Fibroblast of lung (primary cell): ENCODE data around the gene RAPGEF5. TPM values are rescaled to one million over a fixed set of nuclear protein-coding genes. Genes with fewer than 3 reads are reported as not detected.

ENCODE experiments used
- DNase-seq, 2 donors: peaks; one replicate each; pipeline versions ENCODE4 v3.0.0 to v3.0.0-alpha.2; 2010; ENCODE audit warnings: low read depth in 2 of 2
- H2AFZ ChIP-seq: 2 replicates; pipeline ENCODE4 v1.5.1; 2012; ENCODE audit warnings: low read length, control low read depth, inconsistent platforms
- H3K27ac ChIP-seq: 2 replicates; pipeline ENCODE4 v1.5.1; 2011; ENCODE audit warnings: low read length, control low read depth; ENCODE audit not compliant: insufficient read depth
- H3K27me3 ChIP-seq: 2 replicates; pipeline ENCODE4 v1.5.1; 2011; ENCODE audit warnings: mild to moderate bottlenecking, low read length; ENCODE audit not compliant: control insufficient read depth, insufficient read depth
- H3K36me3 ChIP-seq: 2 replicates; pipeline ENCODE4 v1.5.1; 2011; ENCODE audit warnings: low read length; ENCODE audit not compliant: control insufficient read depth, insufficient read depth
- H3K4me1 ChIP-seq: 2 replicates; pipeline ENCODE4 v1.5.1; 2011; ENCODE audit warnings: low read length; ENCODE audit not compliant: control insufficient read depth, insufficient read depth; ENCODE audit errors: extremely low read depth
- H3K4me2 ChIP-seq: 2 replicates; pipeline ENCODE4 v1.5.1; 2011; ENCODE audit warnings: low read length, control low read depth; ENCODE audit not compliant: insufficient read depth; ENCODE audit errors: extremely low read depth
- H3K4me3 ChIP-seq, 4 experiments: fragments of 200-600 bp in 1 of 4; sonication (generic) in 1 of 4; replicated peaks in 1 of 4; 2 replicates each; pipeline ENCODE4 v1.5.1; 2011 to 2016; ENCODE audit warnings: low read length in 4 of 4, low read depth in 3 of 4, mild to moderate bottlenecking in 3 of 4, control low read depth in 2 of 4, inconsistent platforms in 1 of 4, mixed read lengths in 1 of 4; ENCODE audit not compliant: insufficient read depth in 1 of 4; ENCODE audit errors: control extremely low read depth in 1 of 4
- H3K79me2 ChIP-seq: 2 replicates; pipeline ENCODE4 v1.5.1; 2012; ENCODE audit warnings: mild to moderate bottlenecking, low read length, inconsistent platforms; ENCODE audit not compliant: control insufficient read depth, insufficient read depth
- H3K9ac ChIP-seq: 2 replicates; pipeline ENCODE4 v1.5.1; 2011; ENCODE audit warnings: mild to moderate bottlenecking, low read length, control low read depth; ENCODE audit not compliant: insufficient read depth
- H3K9me3 ChIP-seq: 2 replicates; pipeline ENCODE4 v1.5.1; 2012; ENCODE audit warnings: low read depth, low read length; ENCODE audit not compliant: control insufficient read depth, insufficient read depth
- H4K20me1 ChIP-seq: 2 replicates; pipeline ENCODE4 v1.5.1; 2011; ENCODE audit warnings: low read length; ENCODE audit not compliant: control insufficient read depth, insufficient read depth; ENCODE audit errors: extremely low read depth
- CTCF ChIP-seq, 2 donors: IDR thresholded peaks in 1 of 2; conservative IDR thresholded peaks in 1 of 2; 1 replicate in 1 of 2; 2 replicates in 1 of 2; pipeline ENCODE4 v1.5.1; 2011 to 2012; ENCODE audit warnings: low read length in 2 of 2, control low read depth in 1 of 2, inconsistent platforms in 1 of 2, low read depth in 1 of 2, mild to moderate bottlenecking in 1 of 2
- EZH2 ChIP-seq: IDR thresholded peaks from 2 replicates; pipeline ENCODE4 v1.5.1; 2012; ENCODE audit warnings: low read length, control low read depth, mild to moderate bottlenecking; ENCODE audit errors: missing control alignments
- polyA plus RNA-seq, 2 donors: library from polyadenylated mRNA; depleted of rRNA in 1 of 2; stranded (reverse) in 1 of 2; unstranded in 1 of 2; fragments of >200 nt; gene quantifications; 2 replicates each; pipeline ENCODE4 v1.2.1, GENCODE V29; 2011 to 2012; ENCODE audit warnings: missing spikeins in 1 of 2
- total RNA-seq: library from RNA; depleted of rRNA; stranded (reverse); fragments of >200 nt; gene quantifications from 2 replicates; pipeline ENCODE4 v1.2.1, GENCODE V29; 2014

RAPGEF5 gene
- total and polyA plus RNA-seq, 2 donors (not counting 1 experiment from before 2014, with no cell fraction given): 1.4 to 1.5 TPM

GRCh38 chr7:22140578-22140977 is 216.4 kb downstream of the RAPGEF5 start:
- Histone ChIP-seq H4K20me1 (no peaks in the 10 kb centered on the region), H3K9me3 (no peaks in the 10 kb centered on the region), H3K36me3 (no peaks in the 10 kb centered on the region), H3K27me3 (no peaks in the 10 kb centered on the region), H3K4me2 (no peak overlapping the region), H3K27ac (no peak overlapping the region), H3K4me1 (peaks cover 7% of the 10 kb centered on the region), H2AFZ (no peak overlapping the region), H3K79me2 (no peaks in the 10 kb centered on the region), H3K4me3 (no peak overlapping the region), H3K9ac (no peak overlapping the region)
- TF ChIP-seq EZH2: no peak
- no peak for TF ChIP-seq CTCF (conservative IDR thresholded peaks at IDR 0.05 in 1 of 2, IDR thresholded peaks at IDR 0.05 in 1 of 2; ENCODE audit: low read depth in 1 of 2, low read length in 2 of 2)
- peak in 1 of 2 donors; percentile 79 for DNase-seq

- H3K9ac ChIP-seq: no peak overlapping the region
- no peak for TF ChIP-seq EZH2
- no peak for TF ChIP-seq CTCF (conservative IDR thresholded peaks at IDR 0.05 in 1 of 2, IDR thresholded peaks at IDR 0.05 in 1 of 2; ENCODE audit: low read depth in 1 of 2, low read length in 2 of 2)
- no peaks in the 10 kb centered on the region for H4K20me1 ChIP-seq
- H3K4me1 ChIP-seq: peaks cover 7% of the 10 kb centered on the region
- no peaks in the 10 kb centered on the region for H3K27me3 ChIP-seq
- H3K79me2 ChIP-seq: no peaks in the 10 kb centered on the region
- H3K9me3 ChIP-seq: no peaks in the 10 kb centered on the region
- no peak overlapping the region for H3K4me3 ChIP-seq
- H3K27ac ChIP-seq: no peak overlapping the region
- DNase-seq: no peak
- no peak overlapping the region for H2AFZ ChIP-seq
- H3K36me3 ChIP-seq: no peaks in the 10 kb centered on the region
- no peak overlapping the region for H3K4me2 ChIP-seq
Measured at GRCh38 chr7:22138886-22139285, 218.1 kb downstream of the RAPGEF5 start.

GRCh38 chr7:22138106-22138505 is 218.8 kb downstream of the RAPGEF5 start:
- no peak overlapping the region for H3K4me2 ChIP-seq
- no peak overlapping the region for H3K4me3 ChIP-seq
- no peaks in the 10 kb centered on the region for H3K9me3 ChIP-seq
- no peak overlapping the region for H3K9ac ChIP-seq
- DNase-seq: peak in 1 of 2 donors; percentile 28
- TF ChIP-seq CTCF (conservative IDR thresholded peaks at IDR 0.05 in 1 of 2, IDR thresholded peaks at IDR 0.05 in 1 of 2; ENCODE audit: low read depth in 1 of 2, low read length in 2 of 2): no peak
- TF ChIP-seq EZH2: no peak
- H2AFZ ChIP-seq: no peak overlapping the region
- no peaks in the 10 kb centered on the region for H3K36me3 ChIP-seq
- H4K20me1 ChIP-seq: no peaks in the 10 kb centered on the region
- H3K27ac ChIP-seq: no peak overlapping the region
- H3K27me3 ChIP-seq: no peaks in the 10 kb centered on the region
- peaks cover 7% of the 10 kb centered on the region for H3K4me1 ChIP-seq
- no peaks in the 10 kb centered on the region for H3K79me2 ChIP-seq
